Thyroid gland (tissue), 4 donors: Measurements from ENCODE around the gene RTL9. TPM values are rescaled to one million over a fixed set of nuclear protein-coding genes. Genes with fewer than 3 reads are reported as not detected.
"Not testable (repeated sequence)": the region's sequence is repeated elsewhere in the genome, so short reads cannot be mapped to it uniquely, and the experiment has no call there.

Experiments used
- DNase-seq, 2 donors: peaks; one replicate each; pipeline ENCODE4 v3.0.0-alpha.2; 2019
- H3K27ac ChIP-seq, 3 donors: fragments of 200-600 bp; sonication (generic); 1 replicate in 2 of 3; 2 replicates in 1 of 3; pipeline ENCODE4 v1.5.1; 2016 to 2019; ENCODE audit warnings: mild to moderate bottlenecking in 1 of 3, moderate library complexity in 1 of 3
- H3K27me3 ChIP-seq: fragments of 200-600 bp; sonication (generic); one replicate; pipeline ENCODE4 v1.5.1; 2019
- H3K36me3 ChIP-seq, 2 donors: fragments of 200-600 bp; sonication (generic); one replicate each; pipeline ENCODE4 v1.5.1; 2016 to 2019
- H3K4me1 ChIP-seq, 2 donors: fragments of 200-600 bp; sonication (generic); one replicate each; pipeline ENCODE4 v1.5.1; 2017 to 2019
- H3K4me3 ChIP-seq, 3 donors: fragments of 200-600 bp; sonication (generic); replicated peaks in 1 of 3; 1 replicate in 2 of 3; 2 replicates in 1 of 3; pipeline ENCODE4 v1.5.1; 2016; ENCODE audit warnings: mild to moderate bottlenecking in 1 of 3
- H3K9me3 ChIP-seq: fragments of 200-600 bp; sonication (generic); one replicate; pipeline ENCODE4 v1.5.1; 2017
- CTCF ChIP-seq, 6 experiments: fragments of 200-600 bp in 3 of 6; fragments of 450-650 bp in 3 of 6; sonication (generic) in 3 of 6; IDR thresholded peaks; one replicate each; pipeline ENCODE4 v1.5.1; 2016 to 2019; ENCODE audit warnings: antibody characterized with exemption in 6 of 6, mild to moderate bottlenecking in 2 of 6, inconsistent platforms in 1 of 6, moderate library complexity in 1 of 6
- POLR2A ChIP-seq, 2 donors: fragments of 450-650 bp; IDR thresholded peaks; one replicate each; pipeline ENCODE4 v1.6.1; 2017; ENCODE audit warnings: antibody characterized with exemption in 2 of 2, mild to moderate bottlenecking in 2 of 2, moderate library complexity in 1 of 2
- WGBS, 2 donors: methylation state at CpG; one replicate each; pipeline ENCODE4 v1.1.5; 2017; 5-methylcytosine and 5-hydroxymethylcytosine counted together
- intact Hi-C: fragments of 100-400 bp; cut with DNase I; formaldehyde crosslinking; loops from one replicate; pipeline ENCODE4 v1.15.1; 2023
- total RNA-seq, 4 donors: library from RNA; depleted of rRNA; stranded (reverse); fragments of >200 nt; gene quantifications; one replicate each; pipeline ENCODE4 v1.2.3, GENCODE V29; 2016

Gene RTL9
- total RNA-seq, 4 donors from 2014 or later: 0.40 to 1.1 (median 0.56) TPM

- H3K27me3 ChIP-seq: no peaks in the 10 kb centered on the region
- H3K27ac ChIP-seq: no peak overlapping the region
- TF ChIP-seq POLR2A (IDR thresholded peaks at IDR 0.05): no peak
- no peak for TF ChIP-seq CTCF (IDR thresholded peaks at IDR 0.05)
- intact Hi-C loops: no loop called here
- H3K4me3 ChIP-seq: no peak overlapping the region
- no peaks in the 10 kb centered on the region for H3K4me1 ChIP-seq
- no peak for DNase-seq
- no peaks in the 10 kb centered on the region for H3K9me3 ChIP-seq
- no peaks in the 10 kb centered on the region for H3K36me3 ChIP-seq
- 71 to 80% methylated on average over 1 of the region's 1 CpG for WGBS, 2 donors
Measured at GRCh38 chrX:110402850-110403221, 44.2 kb downstream of the RTL9 start.

GRCh38 chrX:110403441-110404238 lies 45.0 kb downstream of the RTL9 start:
- TF ChIP-seq CTCF (IDR thresholded peaks at IDR 0.05) (no peak), POLR2A (IDR thresholded peaks at IDR 0.05) (no peak)
- WGBS, 2 donors: 86 to 90% methylated on average over 14 to 15 of the region's 15 CpGs
- intact Hi-C loops: no loop called here
- no peaks in the 10 kb centered on the region for H3K36me3 ChIP-seq
- H3K4me1 ChIP-seq: no peaks in the 10 kb centered on the region
- no peaks in the 10 kb centered on the region for H3K27me3 ChIP-seq
- H3K9me3 ChIP-seq: no peaks in the 10 kb centered on the region
- DNase-seq: no peak
- no peak overlapping the region for H3K4me3 ChIP-seq
- no peak overlapping the region for H3K27ac ChIP-seq

- Histone ChIP-seq H3K27me3 (no peaks in the 10 kb centered on the region), H3K27ac (no peak overlapping the region), H3K4me1 (no peaks in the 10 kb centered on the region), H3K9me3 (no peaks in the 10 kb centered on the region), H3K36me3 (no peaks in the 10 kb centered on the region), H3K4me3 (no peak overlapping the region)
- DNase-seq: no peak
- WGBS, 2 donors: 79 to 88% methylated on average over 6 of the region's 6 CpGs
- TF ChIP-seq POLR2A (IDR thresholded peaks at IDR 0.05) (no peak), CTCF (IDR thresholded peaks at IDR 0.05) (no peak)
- intact Hi-C loops: no loop called here
Measured at GRCh38 chrX:110404376-110404775, 45.7 kb downstream of the RTL9 start.

- WGBS, 2 donors: 95 to 97% methylated on average over 7 of the region's 7 CpGs
- H3K9me3 ChIP-seq, H3K4me3 ChIP-seq, H3K27me3 ChIP-seq, DNase-seq, intact Hi-C loops, H3K4me1 ChIP-seq, H3K36me3 ChIP-seq, H3K27ac ChIP-seq: not testable (repeated sequence)
Measured at GRCh38 chrX:110406250-110406649, 47.6 kb downstream of the RTL9 start.

- WGBS, 2 donors: 86 to 91% methylated on average over 4 of the region's 4 CpGs
- no peak for DNase-seq
- Histone ChIP-seq H3K27me3 (no peaks in the 10 kb centered on the region), H3K4me3 (no peak overlapping the region), H3K4me1 (no peaks in the 10 kb centered on the region), H3K36me3 (no peaks in the 10 kb centered on the region), H3K27ac (no peak overlapping the region), H3K9me3 (no peaks in the 10 kb centered on the region)
- intact Hi-C loops: no loop called here
- TF ChIP-seq POLR2A (IDR thresholded peaks at IDR 0.05) (no peak), CTCF (IDR thresholded peaks at IDR 0.05) (no peak)
Measured at GRCh38 chrX:110406822-110407221, 48.2 kb downstream of the RTL9 start.
